Measurements from ENCODE around the gene CCDC33. TPM values are rescaled to one million over a fixed set of nuclear protein-coding genes. Genes with fewer than 3 reads are reported as not detected.

CCDC33 gene
- polyA plus RNA-seq, 1 of the 3 experiments (the other 2 are of a cell fraction), result 4.0 TPM

GRCh38 chr15:74337146-74337545, 101.0 kb downstream of the CCDC33 start:
- no peaks in the 10 kb centered on the region for H3K79me2 ChIP-seq (ENCODE audit: insufficient read depth)
- H3K36me3 ChIP-seq (replicated peaks in 1 of 2; ENCODE audit: control insufficient read depth in 1 of 2, insufficient read depth in 2 of 2, low read length in 1 of 2), result no peaks in the 10 kb centered on the region
- CTCF ChIA-PET, result interaction anchor here (1.1 to 1.6 kb wide), 2 partner anchors 14 to 434 kb away, joined by 3 to 4 read pairs; no protein-coding TSS in a partner anchor
- no peak overlapping the region for H3K27ac ChIP-seq (ENCODE audit: low read depth in 2 of 2, low read length in 1 of 2)
- H3K9me3 ChIP-seq, result no peaks in the 10 kb centered on the region
- no peak for DNase-seq
- TF ChIP-seq IRF3 (IDR thresholded peaks at IDR 0.05; ENCODE audit: low read depth, low read length), result no peak
- TF ChIP-seq RFX5 (IDR thresholded peaks at IDR 0.05; ENCODE audit: low read length), result no peak
- TF ChIP-seq ZBTB33 (IDR thresholded peaks at IDR 0.05; ENCODE audit: borderline replicate concordance, low read depth), result no peak
- no peak for TF ChIP-seq TCF12 (IDR thresholded peaks at IDR 0.05)
- TF ChIP-seq USF1 (IDR thresholded peaks at IDR 0.05; ENCODE audit: borderline replicate concordance, low read depth), result no peak
- no peak for TF ChIP-seq YY1 (IDR thresholded peaks at IDR 0.05; ENCODE audit: low read depth)
- TF ChIP-seq MEF2A (IDR thresholded peaks at IDR 0.05; ENCODE audit: borderline replicate concordance, low read depth), result no peak
- H3K4me3 ChIP-seq (ENCODE audit: low read depth in 2 of 2, low read length in 1 of 2), result no peak overlapping the region
- 71% methylated on average over 1 of the region's 5 CpGs for WGBS (ENCODE audit: low lambda C conversion rate)
- no peaks in the 10 kb centered on the region for H4K20me1 ChIP-seq (ENCODE audit: insufficient read depth)
- no peak overlapping the region for H3K4me2 ChIP-seq
- H3K9ac ChIP-seq, result no peak overlapping the region
- H3F3A ChIP-seq (replicated peaks; ENCODE audit: insufficient read depth), result no peaks in the 10 kb centered on the region
- H2AFZ ChIP-seq (ENCODE audit: low read depth), result no peak overlapping the region
- no peaks in the 10 kb centered on the region for H3K9me2 ChIP-seq
- POLR2A ChIA-PET, result no interaction called here
- no peaks in the 10 kb centered on the region for H3K27me3 ChIP-seq (ENCODE audit: insufficient read depth)
- H3K4me1 ChIP-seq (ENCODE audit: control insufficient read depth in 1 of 2, insufficient read depth in 2 of 2, low read depth in 1 of 2, low read length in 1 of 2), result peaks cover 0 to 3% of the 10 kb centered on the region in 2 experiments; a peak in 1 of 4 replicates

- peaks cover 0 to 3% of the 10 kb centered on the region in 2 experiments; a peak in 1 of 4 replicates for H3K4me1 ChIP-seq (ENCODE audit: control insufficient read depth in 1 of 2, insufficient read depth in 2 of 2, low read depth in 1 of 2, low read length in 1 of 2)
- no peaks in the 10 kb centered on the region for H4K20me1 ChIP-seq (ENCODE audit: insufficient read depth)
- no peak for DNase-seq
- H3K4me3 ChIP-seq (ENCODE audit: low read depth in 2 of 2, low read length in 1 of 2), result no peak overlapping the region
- H3K4me2 ChIP-seq, result no peak overlapping the region
- no peak overlapping the region for H3K27ac ChIP-seq (ENCODE audit: low read depth in 2 of 2, low read length in 1 of 2)
- H2AFZ ChIP-seq (ENCODE audit: low read depth), result no peak overlapping the region
- H3F3A ChIP-seq (replicated peaks; ENCODE audit: insufficient read depth), result no peaks in the 10 kb centered on the region
- no peaks in the 10 kb centered on the region for H3K27me3 ChIP-seq (ENCODE audit: insufficient read depth)
- no peaks in the 10 kb centered on the region for H3K36me3 ChIP-seq (replicated peaks in 1 of 2; ENCODE audit: control insufficient read depth in 1 of 2, insufficient read depth in 2 of 2, low read length in 1 of 2)
- 50% methylated on average over 1 of the region's 4 CpGs for WGBS (ENCODE audit: low lambda C conversion rate)
- CTCF ChIA-PET, result interaction anchor here (1.3 to 1.6 kb wide), 2 partner anchors 14 kb away, joined by 3 read pairs; no protein-coding TSS in a partner anchor
- no peaks in the 10 kb centered on the region for H3K79me2 ChIP-seq (ENCODE audit: insufficient read depth)
- POLR2A ChIA-PET, result no interaction called here
- no peaks in the 10 kb centered on the region for H3K9me3 ChIP-seq
- TF ChIP-seq YY1 (IDR thresholded peaks at IDR 0.05; ENCODE audit: low read depth), result no peak
- H3K9ac ChIP-seq, result no peak overlapping the region
- no peaks in the 10 kb centered on the region for H3K9me2 ChIP-seq
Observed at GRCh38 chr15:74337607-74338211, 101.6 kb downstream of the CCDC33 start.
